ENCODE results near the gene ATRIP. TPM values are rescaled to one million over a fixed set of nuclear protein-coding genes. Genes with fewer than 3 reads are reported as not detected.

The ATRIP gene
- total and polyA plus RNA-seq, 4 donors: 1.7 to 4.6 (median 2.9) TPM

- no peak for DNase-seq (ENCODE audit: low spot score)
- no peak overlapping the region for H3K4me3 ChIP-seq (ENCODE audit: low read depth in 1 of 3, low read length in 3 of 3)
- H3K27me3 ChIP-seq (ENCODE audit: control insufficient read depth in 4 of 4, insufficient read depth in 4 of 4, low read length in 3 of 4): no peaks in the 10 kb centered on the region
- H3K4me1 ChIP-seq (ENCODE audit: control insufficient read depth in 4 of 4, insufficient read depth in 4 of 4, low read length in 3 of 4): peaks cover 0 to 21% (median 11%) of the 10 kb centered on the region in 4 donors
- H3K36me3 ChIP-seq (ENCODE audit: control insufficient read depth in 4 of 4, insufficient read depth in 3 of 4, low read depth in 1 of 4, low read length in 3 of 4): peaks cover 15 to 71% (median 37%) of the 10 kb centered on the region in 4 donors
- no peak overlapping the region for H3K27ac ChIP-seq (ENCODE audit: low read depth in 1 of 2, low read length in 2 of 2)
- H3K9me3 ChIP-seq (ENCODE audit: control insufficient read depth in 4 of 4, low read length in 3 of 4): no peaks in the 10 kb centered on the region
- TF ChIP-seq JUND (IDR thresholded peaks at IDR 0.05) (no peak), EGR1 (IDR thresholded peaks at IDR 0.05; ENCODE audit: low read depth in 2 of 2) (no peak), ZBTB33 (IDR thresholded peaks at IDR 0.05) (no peak), CTCF (IDR thresholded peaks at IDR 0.05; ENCODE audit: low read depth, low read length, missing input control) (no peak), TAF1 (conservative IDR thresholded peaks at IDR 0.05) (no peak)
- no peak overlapping the region for H3K9ac ChIP-seq (ENCODE audit: low read depth in 1 of 2, low read length in 2 of 2)
- WGBS: 92% methylated on average over 17 of the region's 17 CpGs
Measured at GRCh38 chr3:48418140-48418539, 28.4 kb upstream of the ATRIP start.

- Histone ChIP-seq H3K9me3 (ENCODE audit: control insufficient read depth in 4 of 4, low read length in 3 of 4) (no peaks in the 10 kb centered on the region), H3K9ac (ENCODE audit: low read depth in 1 of 2, low read length in 2 of 2) (no peak overlapping the region), H3K4me1 (ENCODE audit: control insufficient read depth in 4 of 4, insufficient read depth in 4 of 4, low read length in 3 of 4) (peaks cover 2 to 26% (median 15%) of the 10 kb centered on the region in 4 donors), H3K36me3 (ENCODE audit: control insufficient read depth in 4 of 4, insufficient read depth in 3 of 4, low read depth in 1 of 4, low read length in 3 of 4) (peaks cover 15 to 66% (median 36%) of the 10 kb centered on the region in 4 donors), H3K4me3 (ENCODE audit: low read depth in 1 of 3, low read length in 3 of 3) (no peak overlapping the region), H3K27me3 (ENCODE audit: control insufficient read depth in 4 of 4, insufficient read depth in 4 of 4, low read length in 3 of 4) (no peaks in the 10 kb centered on the region), H3K27ac (ENCODE audit: low read depth in 1 of 2, low read length in 2 of 2) (no peak overlapping the region)
- no peak for DNase-seq (ENCODE audit: low spot score)
- 71% methylated on average over 9 of the region's 9 CpGs for WGBS
- TF ChIP-seq TAF1 (conservative IDR thresholded peaks at IDR 0.05) (no peak), MAX (IDR thresholded peaks at IDR 0.05) (no peak), CTCF (IDR thresholded peaks at IDR 0.05; ENCODE audit: low read depth, low read length, missing input control) (no peak), SP1 (IDR thresholded peaks at IDR 0.05) (no peak), FOXA1 (IDR thresholded peaks at IDR 0.05) (no peak)
Measured at GRCh38 chr3:48418651-48419050, 27.9 kb upstream of the ATRIP start.

- Histone ChIP-seq H3K27ac (ENCODE audit: low read depth in 1 of 2, low read length in 2 of 2) (no peak overlapping the region), H3K4me1 (ENCODE audit: control insufficient read depth in 4 of 4, insufficient read depth in 4 of 4, low read length in 3 of 4) (peaks cover 6 to 31% (median 18%) of the 10 kb centered on the region in 4 donors), H3K27me3 (ENCODE audit: control insufficient read depth in 4 of 4, insufficient read depth in 4 of 4, low read length in 3 of 4) (no peaks in the 10 kb centered on the region), H3K9ac (ENCODE audit: low read depth in 1 of 2, low read length in 2 of 2) (no peak overlapping the region), H3K36me3 (ENCODE audit: control insufficient read depth in 4 of 4, insufficient read depth in 3 of 4, low read depth in 1 of 4, low read length in 3 of 4) (peaks cover 15 to 61% (median 34%) of the 10 kb centered on the region in 4 donors), H3K4me3 (ENCODE audit: low read depth in 1 of 3, low read length in 3 of 3) (no peak overlapping the region), H3K9me3 (ENCODE audit: control insufficient read depth in 4 of 4, low read length in 3 of 4) (no peaks in the 10 kb centered on the region)
- no peak for DNase-seq (ENCODE audit: low spot score)
- TF ChIP-seq NR2F2 (IDR thresholded peaks at IDR 0.05) (no peak), YY1 (IDR thresholded peaks at IDR 0.05) (no peak)
- 84% methylated on average over 9 of the region's 9 CpGs for WGBS
Measured at GRCh38 chr3:48419149-48419548, 27.4 kb upstream of the ATRIP start.

Measured in liver (tissue), 9 donors.